Limb (tissue), 2 donors: ENCODE measurements around the gene HMCN1.

Experiments used
- DNase-seq, 2 donors: peaks; one replicate each; pipeline ENCODE4 v3.0.0-alpha.2; 2016; ENCODE audit errors: extremely low spot score in 2 of 2

Gene HMCN1

DNA sequence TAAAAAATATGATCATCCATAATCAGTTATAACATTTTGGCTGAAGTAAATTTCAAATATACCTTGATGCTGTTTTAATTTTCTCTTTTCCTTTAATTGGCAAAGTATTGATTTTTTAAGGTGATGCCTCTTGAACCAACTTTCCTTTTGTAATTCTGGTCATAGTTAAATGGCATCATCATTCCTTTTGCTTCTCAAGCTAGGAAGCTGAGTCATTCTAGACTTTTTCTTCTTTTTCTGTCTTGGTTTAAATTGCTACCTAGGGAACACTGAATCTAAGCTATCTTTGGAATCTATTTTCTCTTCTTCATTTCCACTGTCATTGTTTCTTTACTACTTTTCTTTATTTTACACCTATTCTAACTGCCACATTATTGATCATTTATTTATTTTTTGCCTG lies 162.7 kb downstream of the HMCN1 start:
- DNase-seq, result no peak

DNA sequence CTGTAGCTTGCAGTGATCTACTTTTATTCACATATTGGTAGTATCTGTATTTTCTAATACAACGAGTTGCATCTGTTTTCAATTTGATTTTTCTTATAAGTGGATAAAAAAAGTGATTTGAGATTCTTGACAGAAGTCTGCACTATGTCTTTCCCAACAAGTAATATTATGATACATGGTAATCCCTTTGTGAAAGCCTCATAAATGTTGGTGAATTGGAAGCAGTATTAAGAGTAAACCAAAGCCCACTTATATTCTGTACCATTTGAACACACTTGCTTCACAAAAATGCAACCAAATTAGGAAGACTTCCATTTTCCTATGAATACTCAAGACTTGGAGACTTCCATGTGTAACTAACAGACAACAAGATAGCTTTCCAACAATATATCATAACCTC lies 172.0 kb downstream of the HMCN1 start:
- no peak for DNase-seq

DNA sequence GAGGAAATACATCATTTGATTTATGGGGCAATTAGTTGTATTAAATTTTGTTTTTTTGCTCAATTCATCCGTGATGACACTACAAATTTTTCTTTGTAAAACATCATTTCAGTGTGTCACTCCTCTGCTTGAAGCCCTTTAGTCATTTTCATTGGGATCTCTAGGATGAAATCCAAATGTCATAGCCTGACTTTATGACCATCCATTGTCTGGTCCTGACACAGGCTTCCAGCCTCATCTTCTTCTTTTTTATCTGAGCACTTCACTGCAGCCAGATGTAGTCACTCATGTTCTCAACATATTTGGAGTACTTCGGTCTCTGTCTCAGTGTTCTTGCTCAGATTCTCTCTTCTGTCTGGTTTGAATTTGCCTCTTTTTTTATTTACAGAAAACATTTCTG lies 173.1 kb downstream of the HMCN1 start:
- no peak for DNase-seq

DNA sequence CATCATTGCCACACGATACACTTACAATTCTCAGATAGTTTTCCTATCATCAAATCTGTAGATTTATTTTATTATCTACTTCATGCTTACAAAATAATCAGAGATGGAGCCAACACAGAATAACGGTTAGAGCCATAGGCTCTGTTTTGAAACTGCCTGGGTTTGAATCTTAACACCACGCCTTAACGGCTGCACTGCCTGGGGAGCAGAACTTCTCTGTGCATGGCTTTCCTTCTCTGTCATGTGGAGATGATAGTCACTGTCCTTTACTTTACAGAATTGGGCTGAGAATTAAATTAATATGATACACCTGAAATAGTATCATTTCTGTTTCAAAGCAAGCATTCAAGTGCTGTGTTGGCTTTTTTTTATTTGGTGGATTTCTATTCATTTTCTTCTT lies 177.8 kb downstream of the HMCN1 start:
- DNase-seq, result no peak

DNA sequence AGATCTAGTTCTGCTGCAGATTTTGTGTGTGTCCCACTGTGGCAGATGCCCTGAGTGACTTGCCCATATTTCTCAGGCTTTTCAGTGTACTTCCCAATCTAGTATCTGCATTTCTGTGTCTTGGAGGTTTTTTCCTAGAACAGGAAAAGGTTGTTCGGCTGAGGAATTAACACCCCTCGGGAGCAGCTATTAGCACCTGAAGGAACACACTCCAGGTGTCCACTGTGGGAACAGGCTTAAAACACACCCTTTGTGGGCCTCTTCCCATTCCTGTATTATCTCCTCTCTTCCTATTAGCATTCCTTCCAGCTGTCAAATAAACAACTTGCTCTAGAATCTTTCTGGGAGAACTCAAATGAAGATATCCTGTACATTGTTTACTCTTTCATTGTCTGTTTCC lies 178.3 kb downstream of the HMCN1 start:
- no peak for DNase-seq

DNA sequence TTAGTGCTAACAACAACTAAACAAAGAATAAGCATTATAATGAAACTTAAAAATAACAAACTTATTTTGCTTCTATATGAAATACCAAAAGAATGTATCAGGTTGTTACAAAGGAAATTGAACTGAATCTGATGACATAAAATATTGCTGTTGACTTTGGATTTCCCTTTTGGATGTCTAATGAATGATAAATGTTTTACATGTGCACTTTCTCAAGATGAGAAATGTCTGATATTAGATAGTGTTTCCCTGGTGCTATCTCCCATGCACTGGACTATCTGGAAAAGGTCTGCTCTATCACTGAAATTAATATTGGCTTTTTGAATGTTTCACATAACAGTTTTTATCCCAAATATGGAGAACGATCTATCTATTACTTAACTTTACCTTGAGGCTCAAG lies 179.9 kb downstream of the HMCN1 start:
- DNase-seq, result no peak

DNA sequence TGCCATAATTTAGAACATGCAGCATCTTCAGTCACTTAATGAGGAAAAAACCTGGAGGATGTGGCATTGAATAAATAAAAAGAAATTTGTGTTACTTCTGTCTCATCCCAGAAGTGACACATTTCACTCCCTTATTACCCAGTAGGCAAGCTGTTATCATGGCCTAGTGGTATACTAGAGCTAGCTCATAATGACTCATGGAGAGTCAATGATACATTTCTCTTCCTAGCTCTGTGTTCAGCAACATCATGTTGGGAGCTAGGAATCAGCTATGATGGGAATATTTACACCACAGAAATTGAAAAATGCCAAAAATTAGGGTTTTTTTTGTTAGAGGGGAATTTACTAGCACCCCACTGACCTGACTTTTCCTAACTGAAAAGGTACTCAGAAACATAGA lies 182.7 kb downstream of the HMCN1 start:
- DNase-seq, result no peak

DNA sequence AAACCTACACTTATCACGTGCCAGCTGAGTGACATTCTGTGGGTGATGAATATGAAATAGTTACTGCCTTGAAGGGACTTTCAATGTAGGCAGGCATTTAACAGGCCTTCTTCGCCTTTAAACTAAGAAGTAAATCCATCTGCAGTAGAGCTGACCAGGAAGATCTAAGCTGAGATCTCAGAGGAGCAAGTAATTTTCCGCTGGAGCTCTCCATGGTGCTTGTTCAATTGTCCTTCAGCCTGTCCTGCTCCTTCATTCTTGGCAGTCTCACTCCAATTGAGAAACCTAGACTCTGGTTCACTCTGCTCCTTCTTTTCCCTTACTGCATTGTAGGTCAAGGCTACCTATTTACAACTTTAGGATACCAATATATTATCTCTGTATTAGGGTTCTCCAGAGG lies 183.5 kb downstream of the HMCN1 start:
- peak; percentile 50 to 58 for DNase-seq

DNA sequence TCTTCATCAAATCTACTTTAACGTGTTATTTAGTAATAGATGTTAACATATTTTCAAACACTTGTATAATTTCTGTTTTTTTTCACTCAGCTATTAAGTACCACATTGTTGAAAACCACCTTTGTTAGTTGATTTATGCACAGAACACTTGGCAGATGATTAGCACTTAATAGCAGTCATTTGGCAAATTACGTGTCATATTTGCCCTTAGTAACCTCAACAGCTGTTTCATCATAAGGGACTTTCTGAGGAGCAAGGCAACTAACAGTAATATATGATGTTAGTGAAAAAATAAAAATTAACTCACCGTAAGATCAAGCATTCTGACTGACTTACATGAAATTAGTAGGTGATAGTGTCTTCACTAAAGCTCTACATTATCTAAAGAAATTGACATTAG lies 186.4 kb downstream of the HMCN1 start:
- DNase-seq, result no peak

DNA sequence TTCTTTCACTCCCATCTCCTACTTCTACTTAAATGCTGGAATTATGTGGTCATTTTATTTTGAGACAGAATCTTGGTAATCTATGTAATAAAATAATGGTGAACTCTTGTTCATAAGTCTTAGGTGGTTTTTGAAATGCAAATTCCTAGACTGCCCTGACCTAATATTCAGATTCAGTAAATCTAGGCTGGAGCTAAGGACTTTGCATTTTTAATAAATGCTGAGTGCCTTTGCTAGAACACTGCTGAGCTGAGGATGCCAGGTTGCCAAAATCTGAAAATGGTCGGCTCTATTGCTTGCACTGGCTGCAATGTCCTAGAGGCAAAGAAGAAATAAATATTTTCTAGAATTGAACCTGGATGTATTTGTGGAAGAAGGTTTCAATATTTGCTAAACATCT lies 187.4 kb downstream of the HMCN1 start:
- DNase-seq, result no peak

DNA sequence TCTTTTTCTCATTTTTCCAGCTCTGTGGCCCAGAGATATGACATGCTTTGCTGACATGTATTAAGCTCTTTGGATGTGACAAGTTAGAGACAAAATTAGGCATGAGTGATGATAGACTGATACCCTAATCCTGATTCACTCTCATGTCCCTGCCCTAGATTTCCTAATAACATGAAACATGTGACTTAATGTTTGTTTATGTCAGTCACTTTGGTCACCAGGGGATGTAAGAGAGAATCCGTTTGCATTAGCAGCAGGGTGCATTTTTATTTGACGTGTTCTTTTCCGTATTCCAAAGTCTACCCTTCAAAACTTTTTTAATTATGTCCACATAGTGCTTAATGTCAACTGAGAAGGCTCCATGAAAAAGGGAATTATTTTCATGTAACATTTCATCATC lies 192.4 kb downstream of the HMCN1 start:
- no peak for DNase-seq

DNA sequence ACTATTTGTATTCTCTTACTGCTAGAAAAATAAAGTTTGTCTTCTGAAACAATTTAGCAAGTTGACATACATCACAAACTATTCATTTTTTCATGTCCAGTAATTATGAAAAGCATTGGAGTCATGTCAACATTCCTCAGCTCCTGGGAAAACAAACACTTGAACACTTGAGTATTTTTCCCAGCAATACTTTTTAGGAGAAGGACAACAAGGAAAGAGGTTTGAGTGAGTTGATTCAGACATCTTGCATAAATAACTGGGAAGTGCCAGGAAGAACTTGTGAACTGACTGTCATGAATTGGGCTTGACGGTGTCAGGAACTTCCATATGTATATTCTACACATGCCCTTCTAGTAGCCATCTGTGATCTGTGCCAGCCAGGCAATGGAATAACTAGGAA lies 195.6 kb downstream of the HMCN1 start:
- no peak for DNase-seq

DNA sequence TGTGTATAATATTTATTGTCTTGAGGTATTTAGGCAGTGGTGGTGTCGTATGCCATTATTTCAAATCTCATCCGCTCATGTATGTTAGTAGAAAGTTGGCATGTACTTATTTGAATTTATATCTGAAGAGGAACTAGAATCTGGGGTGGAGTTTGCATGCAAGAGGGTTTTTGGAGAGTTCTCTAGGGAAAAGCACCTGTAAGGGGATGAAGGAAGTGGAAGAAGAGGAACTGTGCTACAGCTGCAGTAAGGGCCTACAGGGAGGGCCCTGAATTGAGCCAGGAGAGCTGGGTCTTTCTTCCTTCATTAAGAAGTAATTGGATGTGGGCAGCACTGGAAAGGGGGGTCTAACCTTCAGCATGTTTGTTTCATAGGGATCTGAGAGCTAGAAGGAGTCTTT lies 197.2 kb downstream of the HMCN1 start:
- no peak for DNase-seq

DNA sequence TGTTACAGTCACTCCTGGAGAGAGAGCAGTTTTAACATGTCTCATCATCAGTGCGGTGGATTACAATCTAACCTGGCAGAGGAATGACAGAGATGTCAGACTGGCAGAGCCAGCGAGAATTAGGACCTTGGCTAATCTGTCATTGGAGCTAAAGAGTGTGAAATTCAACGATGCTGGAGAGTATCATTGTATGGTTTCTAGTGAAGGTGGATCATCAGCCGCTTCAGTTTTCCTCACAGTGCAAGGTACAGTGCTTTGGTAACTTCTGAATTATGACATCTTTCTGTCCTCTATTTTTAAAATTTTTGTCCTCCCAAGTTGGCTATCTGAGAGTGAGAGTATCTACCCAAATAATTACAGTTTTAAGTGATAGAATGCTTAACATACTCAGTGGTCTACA lies 199.4 kb downstream of the HMCN1 start:
- no peak for DNase-seq

DNA sequence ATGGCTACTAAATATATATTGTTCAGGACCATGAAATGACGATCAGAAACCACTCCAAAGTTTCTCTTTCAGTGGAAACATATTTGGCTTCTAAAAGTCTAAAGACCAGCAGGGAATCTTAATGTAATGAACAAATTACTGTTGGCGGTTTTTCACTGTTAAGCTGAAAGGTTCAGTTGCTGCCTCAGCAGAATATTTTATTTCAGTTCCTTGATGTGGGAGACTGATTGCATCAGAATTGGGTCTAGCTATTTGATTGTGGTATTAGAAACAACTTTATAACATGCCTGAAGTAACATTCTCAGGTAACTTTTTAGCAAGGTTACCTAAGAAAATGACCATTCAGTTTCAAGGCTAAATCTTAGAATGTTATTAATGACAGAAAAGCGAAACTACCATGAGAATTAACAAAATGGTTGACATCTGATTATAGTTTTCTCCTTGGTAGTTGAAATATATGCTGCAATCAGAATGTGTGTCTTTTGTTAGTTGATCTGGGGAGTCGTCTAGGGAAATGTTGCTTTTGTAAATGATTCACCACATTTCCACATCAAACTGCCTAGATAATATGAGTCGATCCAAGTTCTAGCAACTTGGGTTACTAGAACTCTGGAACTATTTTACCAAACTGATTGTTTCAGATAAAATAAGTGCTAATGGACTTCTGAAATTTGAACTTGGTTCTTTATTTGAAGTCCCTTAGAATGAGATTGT lies 200.4 kb downstream of the HMCN1 start:
- no peak for DNase-seq

DNA sequence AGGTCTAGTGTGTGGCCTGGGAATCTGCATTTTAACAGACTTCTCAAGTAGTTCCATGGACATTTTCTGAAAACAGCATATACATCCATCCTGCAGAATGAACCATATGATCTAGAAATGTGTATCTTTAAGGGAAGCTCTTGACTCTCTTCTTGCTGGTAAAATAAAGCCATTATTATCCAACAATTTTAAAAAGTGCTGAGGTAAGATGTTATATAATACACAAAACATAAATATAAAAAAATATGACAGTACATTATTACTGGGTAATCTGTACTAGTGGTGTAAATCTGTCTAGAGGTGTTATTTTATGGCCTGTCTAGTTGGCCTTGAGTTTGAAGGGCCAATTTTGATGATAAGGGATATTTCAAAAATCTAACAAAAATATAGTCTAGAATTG lies 201.2 kb downstream of the HMCN1 start:
- DNase-seq, result no peak

DNA sequence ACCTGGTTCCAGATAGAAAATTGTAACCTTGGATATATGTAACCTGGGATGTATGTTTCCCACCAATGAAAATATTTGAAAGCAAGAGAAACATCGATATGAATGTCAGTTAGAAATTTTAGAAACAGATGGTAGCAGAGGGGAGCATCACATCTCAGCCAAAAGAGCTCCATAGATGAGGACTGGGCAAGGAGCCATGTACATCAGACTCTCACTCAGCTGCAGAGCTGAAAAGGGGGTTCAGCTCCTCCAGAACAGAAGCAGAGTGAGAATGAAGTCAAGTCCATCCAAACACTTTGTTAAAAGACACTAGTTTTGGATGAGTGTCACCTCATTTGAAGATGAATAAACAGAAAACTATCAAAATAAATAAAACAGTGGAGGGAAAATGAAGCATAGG lies 202.4 kb downstream of the HMCN1 start:
- no peak for DNase-seq

DNA sequence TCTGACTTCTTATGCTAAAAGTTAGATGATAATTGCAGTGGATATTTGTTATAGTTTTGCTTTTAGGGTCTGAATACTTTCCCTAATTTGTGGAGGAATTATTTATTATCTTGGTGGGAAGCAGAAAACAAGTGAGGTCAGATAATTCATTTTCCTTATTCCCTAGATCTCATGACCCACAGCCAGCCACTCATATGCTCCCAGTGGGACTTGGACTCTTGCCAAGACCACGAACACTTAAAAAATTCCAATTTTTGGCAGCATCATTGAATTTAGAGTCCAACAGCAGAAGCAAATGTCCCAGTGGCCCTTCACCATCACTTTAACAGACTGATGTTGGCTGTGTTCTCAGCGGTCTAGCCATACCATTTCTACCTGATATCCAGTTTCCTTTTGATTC lies 204.2 kb downstream of the HMCN1 start:
- DNase-seq, result no peak

DNA sequence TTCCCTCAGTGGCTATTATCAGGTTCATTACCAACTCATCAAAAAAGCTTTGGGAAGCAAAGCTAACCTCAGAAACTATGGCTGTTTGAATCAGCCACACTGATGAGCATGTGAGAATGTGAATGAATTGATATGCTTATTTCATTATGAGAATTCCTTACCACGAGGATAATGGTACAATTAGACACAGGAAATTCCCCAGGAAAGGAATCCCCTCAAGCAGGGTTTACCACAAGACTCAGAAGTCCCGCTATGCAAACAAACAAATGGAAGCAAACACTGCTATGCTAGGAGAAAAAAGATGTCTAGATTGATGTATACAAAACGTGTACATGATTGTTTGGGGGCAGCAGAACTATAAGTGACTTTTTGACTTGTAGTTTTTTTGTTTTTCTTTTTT lies 205.0 kb downstream of the HMCN1 start:
- no peak for DNase-seq

DNA sequence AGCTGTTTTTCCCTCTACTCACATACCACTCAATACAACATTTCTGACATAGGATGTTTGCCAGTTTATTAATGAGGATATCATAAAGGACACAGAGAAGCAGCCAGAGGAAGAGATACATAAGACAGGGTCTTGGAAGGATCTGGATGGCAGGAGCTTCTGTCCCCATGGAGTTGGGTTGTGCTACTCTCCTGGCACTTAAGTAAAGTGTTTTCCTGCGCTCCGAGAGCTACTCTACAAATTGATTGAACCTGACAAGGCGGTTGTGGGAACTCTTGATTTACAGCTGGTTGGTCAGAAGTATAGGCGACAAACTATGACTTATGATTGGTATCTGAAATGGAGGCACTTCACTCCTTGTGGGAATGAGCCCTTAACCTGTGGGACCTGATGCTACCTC lies 208.8 kb downstream of the HMCN1 start:
- DNase-seq, result no peak

DNA sequence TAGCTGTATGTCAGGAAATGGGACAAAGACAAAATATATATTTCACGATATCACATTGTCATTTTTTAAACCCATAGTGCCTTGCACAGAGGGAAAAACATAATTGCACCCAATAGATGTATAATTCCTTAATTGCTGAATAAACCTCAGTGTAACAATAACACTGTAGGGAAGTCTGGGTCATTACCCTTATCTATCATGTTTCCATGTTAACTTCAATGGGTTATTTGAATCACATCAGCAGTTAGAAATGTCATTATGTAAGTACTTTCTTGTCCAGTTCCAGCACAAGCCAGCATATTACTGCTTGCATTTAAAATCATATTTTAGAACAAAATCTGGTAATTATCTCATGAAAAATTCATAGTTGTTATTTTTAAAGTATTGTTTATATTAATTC lies 222.7 kb downstream of the HMCN1 start:
- no peak for DNase-seq

DNA sequence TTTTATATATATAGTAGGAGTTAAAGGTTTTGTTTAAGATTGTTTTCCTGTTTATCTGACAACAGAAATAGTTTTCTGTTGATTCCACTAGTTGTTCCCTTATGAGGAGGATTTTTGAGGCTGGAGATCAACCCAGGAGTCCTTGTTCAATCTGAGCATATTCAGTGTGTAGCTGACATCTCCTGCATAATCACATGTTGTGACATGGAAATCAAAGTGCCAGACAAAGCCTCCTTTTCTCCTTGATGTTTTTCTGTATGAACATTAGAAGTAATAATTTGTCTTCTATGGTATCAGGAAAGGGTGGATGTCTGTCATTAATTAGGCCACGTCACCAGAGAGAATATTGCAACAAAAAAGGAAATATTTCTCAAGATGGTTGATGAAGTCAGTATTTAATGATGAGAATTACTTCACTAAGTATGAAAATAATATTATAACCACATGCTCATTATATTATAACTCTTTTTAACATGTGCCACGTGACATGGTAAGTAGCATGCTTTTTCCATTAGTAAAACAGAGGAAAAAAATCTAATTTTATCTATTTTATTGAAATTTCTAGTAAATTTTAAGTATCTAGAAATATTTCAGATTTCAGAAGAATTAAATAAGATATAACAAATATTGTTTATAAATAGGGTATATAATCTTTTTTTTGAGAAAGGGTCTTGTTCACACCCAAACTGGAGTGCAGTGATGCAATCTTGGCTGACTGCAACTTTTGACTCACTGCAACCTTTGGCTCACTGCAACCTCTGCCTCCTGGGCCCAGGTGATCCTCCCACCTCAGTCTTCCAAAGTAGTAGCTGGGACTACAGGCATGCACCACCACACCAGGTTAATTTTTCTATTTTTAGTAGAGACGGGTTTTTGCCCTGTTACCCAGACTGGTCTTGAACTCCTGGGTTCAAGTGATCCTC lies 223.5 kb downstream of the HMCN1 start:
- no peak for DNase-seq
